HEK293T (cell line): Measurements from ENCODE around the gene TMEM229B.

Experiments used
- ARNT ChIP-seq: fragments of 450-650 bp; IDR thresholded peaks from 2 replicates; pipeline ENCODE4 v1.6.1; 2017; ENCODE audit warnings: mild to moderate bottlenecking
- BHLHE40 ChIP-seq: fragments of 450-650 bp; IDR thresholded peaks from 2 replicates; pipeline ENCODE4 v1.6.1; 2016; ENCODE audit warnings: mild to moderate bottlenecking, moderate library complexity, borderline replicate concordance
- ELF4 ChIP-seq: fragments of 450-650 bp; IDR thresholded peaks from 2 replicates; pipeline ENCODE4 v1.6.1; 2017; ENCODE audit warnings: antibody characterized with exemption
- FOXA1 ChIP-seq: fragments of 450-650 bp; IDR thresholded peaks from 2 replicates; pipeline ENCODE4 v1.6.1; 2016; ENCODE audit warnings: mild to moderate bottlenecking
- FOXK2 ChIP-seq: fragments of 450-650 bp; IDR thresholded peaks from 2 replicates; pipeline ENCODE4 v1.6.1; 2016; ENCODE audit warnings: mild to moderate bottlenecking
- FOXM1 ChIP-seq: fragments of 450-650 bp; IDR thresholded peaks from 2 replicates; pipeline ENCODE4 v1.6.1; 2017; ENCODE audit warnings: mild to moderate bottlenecking, borderline replicate concordance
- LEF1 ChIP-seq: fragments of 450-650 bp; IDR thresholded peaks from 2 replicates; pipeline ENCODE4 v1.6.1; 2017; ENCODE audit warnings: mild to moderate bottlenecking, borderline replicate concordance
- PKNOX1 ChIP-seq: fragments of 450-650 bp; IDR thresholded peaks from 2 replicates; pipeline ENCODE4 v1.6.1; 2016
- SP1 ChIP-seq: fragments of 450-650 bp; IDR thresholded peaks from 2 replicates; pipeline ENCODE4 v1.6.1; 2017
- SUZ12 ChIP-seq: fragments of 450-650 bp; IDR thresholded peaks from 2 replicates; pipeline ENCODE4 v1.6.1; 2016; ENCODE audit warnings: mild to moderate bottlenecking
- TARDBP ChIP-seq: fragments of 450-650 bp; IDR thresholded peaks from 2 replicates; pipeline ENCODE4 v1.6.1; 2016
- ZNF384 ChIP-seq: fragments of 450-650 bp; IDR thresholded peaks from 2 replicates; pipeline ENCODE4 v1.6.1; 2016

GRCh38 chr14:67435603-67436002, 52.9 kb downstream of the TMEM229B start:
- TF ChIP-seq SP1 (no peak), SUZ12 (no peak), ARNT (no peak), BHLHE40 (no peak), FOXM1 (no peak), ELF4 (no peak), ZNF384 (no peak), LEF1 (no peak), TARDBP (no peak), PKNOX1 (no peak), FOXA1 (no peak), FOXK2 (no peak)
